GM10266 (cell line): Measurements from ENCODE around the gene RPP14.

Experiments
- DNase-seq: peaks from one replicate; pipeline ENCODE4 v3.0.0; 2012; ENCODE audit errors: extremely low spot score
- TF ChIP-seq, protein P1 (sequence below): IDR thresholded peaks from 2 replicates; pipeline ENCODE4 v1.5.1; 2012; ENCODE audit warnings: mild to moderate bottlenecking, low read depth; ENCODE audit not compliant: control insufficient read depth, insufficient read depth; ENCODE audit errors: missing control alignments

Gene RPP14

DNA sequence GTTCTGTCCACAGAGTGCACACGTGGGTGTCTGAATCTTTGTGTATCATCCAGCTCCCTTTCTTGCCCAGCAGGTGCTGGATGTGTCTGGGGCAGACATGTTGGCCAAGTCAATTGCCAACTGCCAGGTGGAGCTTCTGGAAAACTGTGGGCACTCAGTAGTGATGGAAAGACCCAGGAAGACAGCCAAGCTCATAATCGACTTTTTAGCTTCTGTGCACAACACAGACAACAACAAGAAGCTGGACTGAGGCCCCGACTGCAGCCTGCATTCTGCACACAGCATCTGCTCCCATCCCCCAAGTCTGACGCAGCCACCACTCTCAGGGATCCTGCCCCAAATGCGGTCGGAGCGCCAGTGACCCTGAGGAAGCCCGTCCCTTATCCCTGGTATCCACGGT, 12.5 kb upstream of the RPP14 start:
- TF ChIP-seq, protein P1, sequence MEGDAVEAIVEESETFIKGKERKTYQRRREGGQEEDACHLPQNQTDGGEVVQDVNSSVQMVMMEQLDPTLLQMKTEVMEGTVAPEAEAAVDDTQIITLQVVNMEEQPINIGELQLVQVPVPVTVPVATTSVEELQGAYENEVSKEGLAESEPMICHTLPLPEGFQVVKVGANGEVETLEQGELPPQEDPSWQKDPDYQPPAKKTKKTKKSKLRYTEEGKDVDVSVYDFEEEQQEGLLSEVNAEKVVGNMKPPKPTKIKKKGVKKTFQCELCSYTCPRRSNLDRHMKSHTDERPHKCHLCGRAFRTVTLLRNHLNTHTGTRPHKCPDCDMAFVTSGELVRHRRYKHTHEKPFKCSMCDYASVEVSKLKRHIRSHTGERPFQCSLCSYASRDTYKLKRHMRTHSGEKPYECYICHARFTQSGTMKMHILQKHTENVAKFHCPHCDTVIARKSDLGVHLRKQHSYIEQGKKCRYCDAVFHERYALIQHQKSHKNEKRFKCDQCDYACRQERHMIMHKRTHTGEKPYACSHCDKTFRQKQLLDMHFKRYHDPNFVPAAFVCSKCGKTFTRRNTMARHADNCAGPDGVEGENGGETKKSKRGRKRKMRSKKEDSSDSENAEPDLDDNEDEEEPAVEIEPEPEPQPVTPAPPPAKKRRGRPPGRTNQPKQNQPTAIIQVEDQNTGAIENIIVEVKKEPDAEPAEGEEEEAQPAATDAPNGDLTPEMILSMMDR = no peak
- no peak for DNase-seq

DNA sequence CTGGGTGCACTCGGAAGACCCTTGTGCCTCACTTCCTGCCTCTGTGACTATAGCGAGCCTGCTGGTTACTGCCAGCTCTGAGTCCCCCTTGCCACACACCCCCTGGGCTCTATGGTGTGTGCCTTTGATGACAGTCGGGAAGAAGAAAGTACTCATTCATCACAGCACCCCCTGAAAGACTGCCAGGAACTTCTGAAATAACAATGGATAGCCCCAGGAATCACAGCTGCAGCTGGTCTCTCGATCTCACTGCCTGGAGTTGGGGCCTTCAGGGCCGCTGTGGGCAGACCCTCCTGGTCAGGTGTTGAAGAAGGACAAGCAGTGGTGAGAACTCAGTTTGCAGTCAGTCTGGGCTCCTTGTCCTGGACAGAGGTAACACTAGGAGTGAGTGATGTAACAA, 9.8 kb upstream of the RPP14 start:
- TF ChIP-seq, protein P1 = no peak
- DNase-seq = no peak

DNA sequence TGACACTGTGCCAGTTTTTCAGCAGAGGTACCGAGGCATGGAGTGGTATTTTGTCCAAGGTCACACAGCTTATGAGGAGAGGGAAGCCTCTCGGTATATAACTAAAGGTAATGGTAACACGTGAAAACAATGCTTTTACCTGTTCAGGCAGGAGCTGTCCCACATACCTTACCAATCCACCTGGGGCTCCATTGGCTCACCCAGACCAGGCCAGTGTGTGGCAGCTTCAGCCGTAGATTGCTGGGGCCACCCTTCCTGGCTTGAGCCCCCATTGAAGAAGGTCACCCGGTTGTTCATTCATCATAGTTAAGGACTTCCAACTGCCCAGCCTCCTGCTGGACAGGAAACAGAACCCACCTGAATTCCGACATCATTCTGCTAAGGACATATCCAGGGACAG, 9.2 kb upstream of the RPP14 start:
- TF ChIP-seq, protein P1 = no peak
- DNase-seq = no peak

DNA sequence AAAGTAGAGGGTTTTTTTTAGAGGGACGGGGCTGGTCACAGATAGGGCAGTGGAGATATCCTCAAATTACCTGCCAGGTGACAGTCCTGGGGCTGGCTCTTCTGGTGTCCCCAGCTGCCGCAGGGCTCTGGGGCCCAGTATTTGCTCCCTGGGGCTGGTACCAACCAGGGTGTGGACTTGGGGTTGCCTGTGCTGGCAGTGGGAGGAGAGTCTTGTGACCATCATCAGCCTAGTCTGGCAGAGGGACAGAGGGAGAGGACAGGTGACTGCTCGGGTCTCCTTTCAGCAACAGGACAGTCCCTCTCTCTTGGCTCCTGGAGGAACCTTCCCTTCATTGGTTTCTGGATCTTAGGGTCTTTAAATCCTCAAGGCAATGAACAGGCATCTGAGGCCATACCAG, 7.9 kb upstream of the RPP14 start:
- DNase-seq = no peak
- TF ChIP-seq, protein P1 = no peak

DNA sequence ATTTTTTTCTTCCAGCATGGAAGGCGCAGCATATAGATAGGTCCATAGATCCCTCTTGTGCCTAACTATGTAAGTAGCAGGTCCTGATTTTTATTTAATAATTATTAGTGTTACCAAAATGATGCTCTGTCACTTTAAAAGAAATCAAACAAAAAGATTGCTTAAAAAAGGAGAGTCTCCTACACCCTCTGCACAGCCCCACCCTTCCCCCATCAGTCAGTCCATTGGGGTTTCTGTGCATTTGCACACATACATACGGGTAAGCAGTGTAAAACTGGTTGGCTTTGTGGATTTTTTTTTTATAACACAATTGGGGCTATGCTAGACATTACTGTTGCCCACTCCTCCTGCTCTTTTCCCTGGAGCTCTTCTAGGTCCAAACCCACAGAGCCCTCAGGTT, 7.0 kb upstream of the RPP14 start:
- TF ChIP-seq, protein P1 = no peak
- DNase-seq = no peak

DNA sequence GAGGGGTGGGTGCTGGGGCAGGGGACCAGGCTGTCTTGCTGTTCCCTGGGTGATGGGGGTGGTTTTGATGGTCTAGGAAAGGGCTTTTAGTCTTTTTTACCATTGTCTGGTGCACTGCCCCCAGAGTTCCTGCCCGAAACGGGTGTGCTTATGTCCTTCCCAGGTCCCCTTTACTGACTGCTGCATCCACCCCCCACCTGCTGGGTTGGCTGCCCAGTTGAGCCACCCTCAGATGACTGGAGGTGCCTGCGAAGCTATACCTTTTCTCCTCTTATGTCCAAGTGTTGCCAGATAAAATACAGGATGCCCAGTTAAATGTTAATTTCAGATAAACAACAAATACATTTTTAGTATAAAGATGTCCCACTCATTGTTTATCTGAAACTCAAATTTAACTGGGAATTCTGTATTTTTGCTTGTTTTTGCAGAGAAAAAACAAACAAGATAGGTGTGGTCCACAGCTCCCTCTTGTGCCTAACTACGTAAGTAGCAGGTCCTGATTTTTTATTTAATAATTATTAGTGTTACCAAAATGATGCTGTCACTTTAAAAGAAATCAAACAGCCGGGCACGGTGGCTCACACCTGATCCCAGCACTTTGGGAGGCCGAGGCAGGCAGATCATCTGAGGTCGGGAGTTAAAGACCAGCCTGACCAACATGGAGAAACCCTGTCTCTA, 6.1 kb upstream of the RPP14 start:
- no peak for DNase-seq
- TF ChIP-seq, protein P1 = peak; percentile 55

DNA sequence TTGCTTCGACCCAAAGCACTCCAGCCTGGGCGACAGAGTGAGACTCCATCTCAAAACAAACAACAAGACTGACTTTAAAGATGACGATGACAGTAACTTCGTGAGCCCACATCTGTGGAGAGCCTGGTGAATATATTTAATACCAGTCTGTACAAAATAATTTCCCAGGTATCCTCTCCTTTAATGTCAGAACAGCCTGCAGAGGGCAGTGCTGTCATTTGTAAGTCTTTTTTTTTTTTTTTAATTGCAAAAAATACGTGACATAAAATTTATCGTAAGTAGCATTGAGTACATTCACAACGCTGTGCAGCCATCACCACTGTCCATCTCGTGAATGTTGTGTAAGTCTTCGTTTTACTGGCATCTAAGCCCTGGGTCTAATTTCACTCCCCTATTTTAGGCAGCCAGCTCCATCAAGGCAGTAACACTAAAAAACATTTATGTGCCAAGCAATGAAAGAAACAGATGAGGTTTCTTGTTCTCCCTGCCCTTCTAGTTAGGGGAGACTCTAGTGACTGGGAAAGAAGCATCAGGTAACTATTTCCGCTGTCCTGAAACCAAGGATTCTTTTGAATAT, 1.7 kb downstream of the RPP14 start:
- TF ChIP-seq, protein P1 = peak; percentile 58
- no peak for DNase-seq
